SK-N-SH (cell line): Measurements from ENCODE around the gene OR5AN1. TPM values are rescaled to one million over a fixed set of nuclear protein-coding genes. Genes with fewer than 3 reads are reported as not detected.

ENCODE experiments used
- CTCF ChIA-PET: fragments of 300-600, 350-600 bp; formaldehyde crosslinking; extraction: SDS; loops from one replicate; lab custom pipeline; 2021; lab: Yijun Ruan, JAX
- POLR2A ChIA-PET: fragments of 350-600 bp; sonication (Branson Sonifier 250); formaldehyde crosslinking; extraction: SDS; loops from one replicate; lab custom pipeline; 2020; ENCODE audit warnings: antibody characterized with exemption, inconsistent platforms; lab: Yijun Ruan, JAX
- DNase-seq: peaks from one replicate; pipeline ENCODE4 v3.0.0; 2012
- H2AFZ ChIP-seq: fragments of 200-600 bp; sonication (generic); 2 replicates; pipeline ENCODE4 v1.8.1; 2016; ENCODE audit warnings: antibody characterized with exemption, mild to moderate bottlenecking, low read depth
- H3F3A ChIP-seq: fragments of 200-600 bp; sonication (generic); replicated peaks from 2 replicates; pipeline ENCODE3; 2016; ENCODE audit warnings: antibody characterized with exemption, mild to moderate bottlenecking; ENCODE audit not compliant: insufficient read depth
- H3K27ac ChIP-seq, 2 experiments: fragments of 200-500 bp in 1 of 2; fragments of 200-600 bp in 1 of 2; sonication (Bioruptor generic) in 1 of 2; sonication (generic), shearing (Covaris generic) in 1 of 2; 2 replicates each; pipeline versions ENCODE4 v1.5.1 to v1.6.1; 2014 to 2016; ENCODE audit warnings: low read depth in 2 of 2, inconsistent platforms in 1 of 2, low read length in 1 of 2, mild to moderate bottlenecking in 1 of 2, mixed read lengths in 1 of 2
- H3K27me3 ChIP-seq: fragments of 200-600 bp; sonication (generic), shearing (Covaris generic); 2 replicates; pipeline ENCODE4 v1.6.1; 2016; ENCODE audit warnings: mixed run types; ENCODE audit not compliant: insufficient read depth
- H3K36me3 ChIP-seq, 2 experiments: fragments of 200-500 bp in 1 of 2; fragments of 200-600 bp in 1 of 2; sonication (Bioruptor generic) in 1 of 2; sonication (generic) in 1 of 2; replicated peaks in 1 of 2; 2 replicates each; pipeline versions ENCODE3 to v1.5.1; 2014 to 2016; ENCODE audit warnings: low read length in 1 of 2, mild to moderate bottlenecking in 1 of 2; ENCODE audit not compliant: insufficient read depth in 2 of 2, control insufficient read depth in 1 of 2
- H3K4me1 ChIP-seq, 2 experiments: fragments of 200-500 bp in 1 of 2; fragments of 200-600 bp in 1 of 2; sonication (Bioruptor generic) in 1 of 2; sonication (generic), shearing (Covaris generic) in 1 of 2; 2 replicates each; pipeline versions ENCODE4 v1.5.1 to v1.6.1; 2014 to 2016; ENCODE audit warnings: low read depth in 1 of 2, low read length in 1 of 2, mixed run types in 1 of 2; ENCODE audit not compliant: insufficient read depth in 2 of 2, control insufficient read depth in 1 of 2
- H3K4me2 ChIP-seq: fragments of 200-600 bp; sonication (generic), shearing (Covaris generic); 2 replicates; pipeline ENCODE4 v1.6.1; 2017; ENCODE audit warnings: mixed run types
- H3K4me3 ChIP-seq, 2 experiments: fragments of 200-500 bp in 1 of 2; fragments of 200-600 bp in 1 of 2; sonication (Bioruptor generic) in 1 of 2; sonication (generic), shearing (Covaris generic) in 1 of 2; 2 replicates each; pipeline versions ENCODE4 v1.5.1 to v1.8.1; 2014 to 2016; ENCODE audit warnings: low read depth in 2 of 2, inconsistent platforms in 1 of 2, low read length in 1 of 2, mild to moderate bottlenecking in 1 of 2, mixed read lengths in 1 of 2, moderate library complexity in 1 of 2
- H3K79me2 ChIP-seq: fragments of 200-600 bp; sonication (generic); 2 replicates; pipeline ENCODE4 v1.8.1; 2017; ENCODE audit warnings: mild to moderate bottlenecking; ENCODE audit not compliant: insufficient read depth
- H3K9ac ChIP-seq: fragments of 200-600 bp; sonication (generic); 2 replicates; pipeline ENCODE4 v1.6.1; 2017; ENCODE audit warnings: mixed run types
- H3K9me2 ChIP-seq: fragments of 200-600 bp; sonication (generic); 2 replicates; pipeline ENCODE4 v1.6.1; 2017; ENCODE audit warnings: mixed run types
- H3K9me3 ChIP-seq: fragments of 200-600 bp; sonication (generic); 2 replicates; pipeline ENCODE4 v1.6.1; 2017; ENCODE audit warnings: mixed run types, mild to moderate bottlenecking, moderate library complexity
- H4K20me1 ChIP-seq: fragments of 200-600 bp; sonication (generic); 2 replicates; pipeline ENCODE4 v1.6.1; 2017; ENCODE audit warnings: mild to moderate bottlenecking, mixed run types; ENCODE audit not compliant: insufficient read depth
- ELF1 ChIP-seq: IDR thresholded peaks from 2 replicates; pipeline ENCODE4 v1.4.0; 2012
- EP300 ChIP-seq, 2 experiments: IDR thresholded peaks; 2 replicates each; pipeline versions ENCODE4 v1.4.0 to v1.6.1; 2012; ENCODE audit warnings: borderline replicate concordance in 1 of 2, low read depth in 1 of 2, low read length in 1 of 2
- EZH2phosphoT487 ChIP-seq: fragments of 200-600 bp; sonication (generic); IDR thresholded peaks from 2 replicates; pipeline ENCODE4 v1.6.1; 2017; ENCODE audit warnings: low read depth, mixed run types, mild to moderate bottlenecking, antibody characterized with exemption, moderate library complexity, borderline replicate concordance
- FOSL2 ChIP-seq: IDR thresholded peaks from 2 replicates; pipeline ENCODE4 v1.4.0; 2012; ENCODE audit warnings: low read depth, mild to moderate bottlenecking, moderate library complexity, borderline replicate concordance
- FOXM1 ChIP-seq: IDR thresholded peaks from 2 replicates; pipeline ENCODE4 v1.4.0; 2012; ENCODE audit warnings: low read depth, mild to moderate bottlenecking
- GABPA ChIP-seq: IDR thresholded peaks from 2 replicates; pipeline ENCODE4 v1.4.0; 2012; ENCODE audit warnings: low read depth, mild to moderate bottlenecking
- JUND ChIP-seq: IDR thresholded peaks from 2 replicates; pipeline ENCODE4 v1.4.0; 2012
- NFIC ChIP-seq: IDR thresholded peaks from 2 replicates; pipeline ENCODE4 v1.4.0; 2012; ENCODE audit warnings: borderline replicate concordance
- POLR2AphosphoS5 ChIP-seq: IDR thresholded peaks from 2 replicates; pipeline ENCODE4 v1.6.1; 2012; ENCODE audit warnings: low read depth, low read length
- RCOR1 ChIP-seq: fragments of 150-350 bp; IDR thresholded peaks from 2 replicates; pipeline ENCODE4 v1.6.1; 2017; ENCODE audit warnings: antibody characterized with exemption, low read length
- RFX5 ChIP-seq: IDR thresholded peaks from 2 replicates; pipeline ENCODE4 v1.6.1; 2012; ENCODE audit warnings: mild to moderate bottlenecking, improper control_type of control experiment, low read length
- RXRA ChIP-seq: IDR thresholded peaks from 2 replicates; pipeline ENCODE4 v1.4.0; 2012; ENCODE audit warnings: low read depth, mild to moderate bottlenecking, borderline replicate concordance
- TEAD4 ChIP-seq: IDR thresholded peaks from 2 replicates; pipeline ENCODE4 v1.4.0; 2012; ENCODE audit warnings: mild to moderate bottlenecking, borderline replicate concordance; ENCODE audit not compliant: insufficient read depth
- YY1 ChIP-seq: IDR thresholded peaks from 2 replicates; pipeline ENCODE4 v1.4.0; 2012; ENCODE audit warnings: low read depth, mild to moderate bottlenecking
- WGBS: methylation state at CpG from one replicate; pipeline ENCODE4 v1.1.6; 2017; ENCODE audit warnings: low lambda C conversion rate; 5-methylcytosine and 5-hydroxymethylcytosine counted together
- polyA plus RNA-seq, 3 experiments: library from polyadenylated mRNA; depleted of rRNA; stranded (reverse); fragments of >200 nt; gene quantifications; 2 replicates each; pipeline ENCODE4 v1.2.3, GENCODE V29; 2012
- TF ChIP-seq, protein P1 (sequence below): IDR thresholded peaks from 2 replicates; pipeline ENCODE4 v1.4.0; 2012; ENCODE audit warnings: low read depth, borderline replicate concordance
- TF ChIP-seq, protein P2 (sequence below): IDR thresholded peaks from 2 replicates; pipeline ENCODE4 v1.4.0; 2012; ENCODE audit warnings: low read depth
- TF ChIP-seq, protein P3 (sequence below): IDR thresholded peaks from 2 replicates; pipeline ENCODE4 v1.6.1; 2012; ENCODE audit warnings: mild to moderate bottlenecking, low read depth, low read length, moderate library complexity
- TF ChIP-seq, protein P4 (sequence below): IDR thresholded peaks from 2 replicates; pipeline ENCODE4; 2012
- TF ChIP-seq, protein P5 (sequence below): IDR thresholded peaks from 2 replicates; pipeline ENCODE4 v1.4.0; 2012; ENCODE audit warnings: low read depth, borderline replicate concordance
- TF ChIP-seq, protein P6 (sequence below): fragments of 150-350 bp; IDR thresholded peaks from 2 replicates; pipeline ENCODE4 v1.6.1; 2017; ENCODE audit warnings: antibody characterized with exemption, low read length, low read depth, borderline replicate concordance

OR5AN1 gene
- polyA plus RNA-seq, 1 of the 3 experiments (the other 2 are of a cell fraction): not detected

DNA sequence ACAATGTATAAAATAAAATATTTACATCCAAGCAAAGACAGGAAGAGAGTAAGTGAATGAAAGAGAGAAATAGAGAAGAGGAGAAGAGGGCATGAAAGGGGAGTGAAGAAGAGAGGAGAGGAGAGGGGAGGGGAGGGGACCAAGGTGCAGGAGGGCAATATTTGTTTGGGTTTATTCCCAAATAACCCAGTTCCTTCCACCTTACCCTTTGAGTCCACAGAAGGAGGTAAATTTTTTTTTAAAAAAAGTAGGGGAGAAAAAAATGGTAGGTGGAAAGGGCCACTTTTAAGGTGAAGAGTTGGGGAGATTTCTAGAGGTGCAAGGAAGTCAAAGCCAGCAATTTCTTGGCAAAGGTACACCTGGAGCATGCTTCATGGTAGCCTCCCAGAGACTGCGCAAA is 2.1 kb upstream of the OR5AN1 start:
- Histone ChIP-seq H3K36me3 (no peaks in the 10 kb centered on the region), H3K27me3 (no peaks in the 10 kb centered on the region), H3K4me2 (no peak overlapping the region), H2AFZ (no peak overlapping the region), H3K4me1 (no peaks in the 10 kb centered on the region), H3K27ac (no peak overlapping the region), H3F3A (no peaks in the 10 kb centered on the region), H3K9ac (no peak overlapping the region), H3K79me2 (no peaks in the 10 kb centered on the region), H3K9me2 (no peaks in the 10 kb centered on the region), H3K4me3 (no peak overlapping the region), H3K9me3 (no peaks in the 10 kb centered on the region), H4K20me1 (no peaks in the 10 kb centered on the region)
- TF ChIP-seq, protein P1, sequence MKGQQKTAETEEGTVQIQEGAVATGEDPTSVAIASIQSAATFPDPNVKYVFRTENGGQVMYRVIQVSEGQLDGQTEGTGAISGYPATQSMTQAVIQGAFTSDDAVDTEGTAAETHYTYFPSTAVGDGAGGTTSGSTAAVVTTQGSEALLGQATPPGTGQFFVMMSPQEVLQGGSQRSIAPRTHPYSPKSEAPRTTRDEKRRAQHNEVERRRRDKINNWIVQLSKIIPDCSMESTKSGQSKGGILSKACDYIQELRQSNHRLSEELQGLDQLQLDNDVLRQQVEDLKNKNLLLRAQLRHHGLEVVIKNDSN: no peak
- TF ChIP-seq, protein P2, sequence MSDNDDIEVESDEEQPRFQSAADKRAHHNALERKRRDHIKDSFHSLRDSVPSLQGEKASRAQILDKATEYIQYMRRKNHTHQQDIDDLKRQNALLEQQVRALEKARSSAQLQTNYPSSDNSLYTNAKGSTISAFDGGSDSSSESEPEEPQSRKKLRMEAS: no peak
- TF ChIP-seq, protein P3, sequence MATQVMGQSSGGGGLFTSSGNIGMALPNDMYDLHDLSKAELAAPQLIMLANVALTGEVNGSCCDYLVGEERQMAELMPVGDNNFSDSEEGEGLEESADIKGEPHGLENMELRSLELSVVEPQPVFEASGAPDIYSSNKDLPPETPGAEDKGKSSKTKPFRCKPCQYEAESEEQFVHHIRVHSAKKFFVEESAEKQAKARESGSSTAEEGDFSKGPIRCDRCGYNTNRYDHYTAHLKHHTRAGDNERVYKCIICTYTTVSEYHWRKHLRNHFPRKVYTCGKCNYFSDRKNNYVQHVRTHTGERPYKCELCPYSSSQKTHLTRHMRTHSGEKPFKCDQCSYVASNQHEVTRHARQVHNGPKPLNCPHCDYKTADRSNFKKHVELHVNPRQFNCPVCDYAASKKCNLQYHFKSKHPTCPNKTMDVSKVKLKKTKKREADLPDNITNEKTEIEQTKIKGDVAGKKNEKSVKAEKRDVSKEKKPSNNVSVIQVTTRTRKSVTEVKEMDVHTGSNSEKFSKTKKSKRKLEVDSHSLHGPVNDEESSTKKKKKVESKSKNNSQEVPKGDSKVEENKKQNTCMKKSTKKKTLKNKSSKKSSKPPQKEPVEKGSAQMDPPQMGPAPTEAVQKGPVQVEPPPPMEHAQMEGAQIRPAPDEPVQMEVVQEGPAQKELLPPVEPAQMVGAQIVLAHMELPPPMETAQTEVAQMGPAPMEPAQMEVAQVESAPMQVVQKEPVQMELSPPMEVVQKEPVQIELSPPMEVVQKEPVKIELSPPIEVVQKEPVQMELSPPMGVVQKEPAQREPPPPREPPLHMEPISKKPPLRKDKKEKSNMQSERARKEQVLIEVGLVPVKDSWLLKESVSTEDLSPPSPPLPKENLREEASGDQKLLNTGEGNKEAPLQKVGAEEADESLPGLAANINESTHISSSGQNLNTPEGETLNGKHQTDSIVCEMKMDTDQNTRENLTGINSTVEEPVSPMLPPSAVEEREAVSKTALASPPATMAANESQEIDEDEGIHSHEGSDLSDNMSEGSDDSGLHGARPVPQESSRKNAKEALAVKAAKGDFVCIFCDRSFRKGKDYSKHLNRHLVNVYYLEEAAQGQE: no peak
- no peak for TF ChIP-seq RXRA
- TF ChIP-seq FOXM1: no peak
- TF ChIP-seq, protein P4, sequence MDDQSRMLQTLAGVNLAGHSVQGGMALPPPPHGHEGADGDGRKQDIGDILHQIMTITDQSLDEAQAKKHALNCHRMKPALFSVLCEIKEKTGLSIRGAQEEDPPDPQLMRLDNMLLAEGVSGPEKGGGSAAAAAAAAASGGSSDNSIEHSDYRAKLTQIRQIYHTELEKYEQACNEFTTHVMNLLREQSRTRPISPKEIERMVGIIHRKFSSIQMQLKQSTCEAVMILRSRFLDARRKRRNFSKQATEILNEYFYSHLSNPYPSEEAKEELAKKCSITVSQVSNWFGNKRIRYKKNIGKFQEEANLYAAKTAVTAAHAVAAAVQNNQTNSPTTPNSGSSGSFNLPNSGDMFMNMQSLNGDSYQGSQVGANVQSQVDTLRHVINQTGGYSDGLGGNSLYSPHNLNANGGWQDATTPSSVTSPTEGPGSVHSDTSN: no peak
- TF ChIP-seq, protein P5, sequence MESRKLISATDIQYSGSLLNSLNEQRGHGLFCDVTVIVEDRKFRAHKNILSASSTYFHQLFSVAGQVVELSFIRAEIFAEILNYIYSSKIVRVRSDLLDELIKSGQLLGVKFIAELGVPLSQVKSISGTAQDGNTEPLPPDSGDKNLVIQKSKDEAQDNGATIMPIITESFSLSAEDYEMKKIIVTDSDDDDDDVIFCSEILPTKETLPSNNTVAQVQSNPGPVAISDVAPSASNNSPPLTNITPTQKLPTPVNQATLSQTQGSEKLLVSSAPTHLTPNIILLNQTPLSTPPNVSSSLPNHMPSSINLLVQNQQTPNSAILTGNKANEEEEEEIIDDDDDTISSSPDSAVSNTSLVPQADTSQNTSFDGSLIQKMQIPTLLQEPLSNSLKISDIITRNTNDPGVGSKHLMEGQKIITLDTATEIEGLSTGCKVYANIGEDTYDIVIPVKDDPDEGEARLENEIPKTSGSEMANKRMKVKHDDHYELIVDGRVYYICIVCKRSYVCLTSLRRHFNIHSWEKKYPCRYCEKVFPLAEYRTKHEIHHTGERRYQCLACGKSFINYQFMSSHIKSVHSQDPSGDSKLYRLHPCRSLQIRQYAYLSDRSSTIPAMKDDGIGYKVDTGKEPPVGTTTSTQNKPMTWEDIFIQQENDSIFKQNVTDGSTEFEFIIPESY: no peak
- no peak for TF ChIP-seq JUND
- no peak for TF ChIP-seq EZH2phosphoT487
- no peak for TF ChIP-seq TEAD4
- TF ChIP-seq, protein P6, sequence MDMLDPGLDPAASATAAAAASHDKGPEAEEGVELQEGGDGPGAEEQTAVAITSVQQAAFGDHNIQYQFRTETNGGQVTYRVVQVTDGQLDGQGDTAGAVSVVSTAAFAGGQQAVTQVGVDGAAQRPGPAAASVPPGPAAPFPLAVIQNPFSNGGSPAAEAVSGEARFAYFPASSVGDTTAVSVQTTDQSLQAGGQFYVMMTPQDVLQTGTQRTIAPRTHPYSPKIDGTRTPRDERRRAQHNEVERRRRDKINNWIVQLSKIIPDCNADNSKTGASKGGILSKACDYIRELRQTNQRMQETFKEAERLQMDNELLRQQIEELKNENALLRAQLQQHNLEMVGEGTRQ: no peak
- TF ChIP-seq GABPA: no peak
- TF ChIP-seq YY1: no peak
- TF ChIP-seq RCOR1: no peak
- no peak for TF ChIP-seq EP300 (IDR thresholded peaks at IDR 0.05; ENCODE audit: borderline replicate concordance in 1 of 2, low read depth in 1 of 2, low read length in 1 of 2)
- no peak for TF ChIP-seq ELF1
- no peak for TF ChIP-seq NFIC
- no peak for TF ChIP-seq FOSL2
- TF ChIP-seq POLR2AphosphoS5: no peak
- TF ChIP-seq RFX5: no peak
- ChIA-PET CTCF (interaction anchor here (1.2 kb wide), 1 partner anchor 22 kb away, joined by 4 read pairs; no protein-coding TSS in a partner anchor), POLR2A (no interaction called here)
- 86% methylated on average over 1 of the region's 1 CpG for WGBS
- DNase-seq: no peak
